PFSK-1 (cell line): Measurements from ENCODE around the gene CCL18.

Experiments used
- POLR2AphosphoS5 ChIP-seq: IDR thresholded peaks from 2 replicates; pipeline ENCODE4 v1.6.1; 2012; ENCODE audit warnings: low read depth, mild to moderate bottlenecking, control low read depth, low read length, moderate library complexity
- TAF1 ChIP-seq: IDR thresholded peaks from 2 replicates; pipeline ENCODE4 v1.6.1; 2012; ENCODE audit warnings: low read length, control low read depth, borderline replicate concordance; ENCODE audit not compliant: insufficient read depth

GRCh38 chr17:36017799-36018198, 46.3 kb upstream of the CCL18 start, which contains the start of gene CCL23:
- no peak for TF ChIP-seq POLR2AphosphoS5
- no peak for TF ChIP-seq TAF1
